Neural crest cell (in vitro differentiated cells): ENCODE data around the gene TMEM158. TPM values are rescaled to one million over a fixed set of nuclear protein-coding genes. Genes with fewer than 3 reads are reported as not detected.
A peak's percentile ranks its signal among the peaks of the same experiment; 100 is the strongest.

Experiments
- DNase-seq: peaks from one replicate; pipeline ENCODE4 v3.0.0; 2021; ENCODE audit warnings: low read depth, mixed read lengths, low spot score
- H3K27ac Mint-ChIP-seq: one replicate; pipeline ENCODE4 v1.8.0; 2021; ENCODE audit warnings: mild to moderate bottlenecking, mixed read lengths; ENCODE audit not compliant: unreplicated experiment
- H3K27me3 Mint-ChIP-seq: 2 replicates; pipeline ENCODE4 v1.8.0; 2021; ENCODE audit warnings: low read depth, mild to moderate bottlenecking, mixed read lengths
- H3K36me3 Mint-ChIP-seq: 2 replicates; pipeline ENCODE4 v1.8.0; 2021; ENCODE audit warnings: low read depth, mild to moderate bottlenecking, mixed read lengths
- H3K4me1 Mint-ChIP-seq: 2 replicates; pipeline ENCODE4 v1.8.0; 2021; ENCODE audit warnings: mixed read lengths
- H3K4me3 Mint-ChIP-seq: one replicate; pipeline ENCODE4 v1.8.0; 2021; ENCODE audit warnings: mild to moderate bottlenecking, mixed read lengths
- H3K9me3 Mint-ChIP-seq: 2 replicates; pipeline ENCODE4 v1.8.0; 2021; ENCODE audit warnings: mixed read lengths
- total RNA-seq: library from RNA; stranded (reverse); gene quantifications from 2 replicates; pipeline ENCODE4 v1.2.1, GENCODE V29; 2021
- TF ChIP-seq, protein P1 (sequence below): fragments of 200-600 bp; sonication (generic); conservative IDR thresholded peaks from 2 replicates; pipeline ENCODE4 v1.5.0; 2021; ENCODE audit warnings: antibody characterized with exemption, mild to moderate bottlenecking

Gene TMEM158
- total RNA-seq, 1 donor from 2014 or later: 10.7 TPM

DNA sequence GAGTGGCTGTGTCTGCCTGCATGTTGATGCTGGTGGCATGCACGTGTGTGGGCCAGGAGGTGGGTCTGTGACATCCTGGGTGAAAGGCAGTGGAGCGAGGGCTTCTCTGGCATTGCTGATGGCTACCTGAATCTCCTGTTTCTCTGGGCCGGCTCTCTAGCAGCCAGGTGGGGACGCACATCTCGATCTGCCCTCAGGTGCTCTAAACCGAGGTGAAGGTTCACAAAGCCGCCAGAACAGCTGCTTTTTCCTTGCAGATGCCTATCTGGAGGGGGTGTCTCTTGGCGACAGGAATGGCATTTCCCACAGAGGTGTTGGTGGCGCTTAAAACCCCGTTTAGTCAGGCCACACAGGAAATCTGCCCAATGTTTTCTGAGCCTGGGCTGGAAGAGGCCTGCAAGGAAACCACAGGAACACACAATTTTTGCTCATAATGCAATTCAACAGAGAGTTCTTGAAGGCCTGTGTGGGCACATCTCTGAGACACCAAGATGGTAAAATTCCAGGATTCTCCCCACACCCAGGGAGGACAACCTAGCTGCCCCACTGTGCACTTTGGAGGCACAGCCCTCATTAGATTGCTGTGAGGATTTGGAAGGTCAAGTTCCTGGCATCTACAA lies 11.9 kb downstream of the TMEM158 start:
- Mint-ChIP-seq H3K36me3 (no peaks in the 10 kb centered on the region), H3K27me3 (peaks cover 9% of the 10 kb centered on the region), H3K4me3 (no peak overlapping the region), H3K9me3 (no peaks in the 10 kb centered on the region), H3K4me1 (no peaks in the 10 kb centered on the region), H3K27ac (no peak overlapping the region)
- TF ChIP-seq, protein P1, sequence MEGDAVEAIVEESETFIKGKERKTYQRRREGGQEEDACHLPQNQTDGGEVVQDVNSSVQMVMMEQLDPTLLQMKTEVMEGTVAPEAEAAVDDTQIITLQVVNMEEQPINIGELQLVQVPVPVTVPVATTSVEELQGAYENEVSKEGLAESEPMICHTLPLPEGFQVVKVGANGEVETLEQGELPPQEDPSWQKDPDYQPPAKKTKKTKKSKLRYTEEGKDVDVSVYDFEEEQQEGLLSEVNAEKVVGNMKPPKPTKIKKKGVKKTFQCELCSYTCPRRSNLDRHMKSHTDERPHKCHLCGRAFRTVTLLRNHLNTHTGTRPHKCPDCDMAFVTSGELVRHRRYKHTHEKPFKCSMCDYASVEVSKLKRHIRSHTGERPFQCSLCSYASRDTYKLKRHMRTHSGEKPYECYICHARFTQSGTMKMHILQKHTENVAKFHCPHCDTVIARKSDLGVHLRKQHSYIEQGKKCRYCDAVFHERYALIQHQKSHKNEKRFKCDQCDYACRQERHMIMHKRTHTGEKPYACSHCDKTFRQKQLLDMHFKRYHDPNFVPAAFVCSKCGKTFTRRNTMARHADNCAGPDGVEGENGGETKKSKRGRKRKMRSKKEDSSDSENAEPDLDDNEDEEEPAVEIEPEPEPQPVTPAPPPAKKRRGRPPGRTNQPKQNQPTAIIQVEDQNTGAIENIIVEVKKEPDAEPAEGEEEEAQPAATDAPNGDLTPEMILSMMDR: no peak
- DNase-seq: no peak

DNA sequence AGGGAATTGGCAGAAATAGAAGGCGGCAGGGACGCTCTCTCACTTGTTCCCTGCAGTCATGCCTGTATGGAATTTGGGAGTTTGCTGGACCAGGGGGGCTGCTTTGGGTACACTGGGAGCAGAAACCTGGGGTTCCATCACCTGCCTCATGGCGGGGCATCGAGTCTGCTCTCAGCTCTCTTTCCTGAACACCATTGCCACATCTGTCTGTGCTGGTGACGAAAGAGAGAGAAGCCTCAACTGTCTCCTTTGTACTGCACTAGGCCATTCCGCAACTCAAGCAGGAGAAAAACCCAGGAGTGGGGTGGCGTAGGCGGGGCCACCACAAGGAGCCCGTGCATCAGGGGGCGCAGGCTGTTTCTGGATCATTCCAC lies 14.0 kb downstream of the TMEM158 start:
- no peak for DNase-seq
- no peaks in the 10 kb centered on the region for H3K9me3 Mint-ChIP-seq
- H3K27ac Mint-ChIP-seq: no peak overlapping the region
- no peaks in the 10 kb centered on the region for H3K4me1 Mint-ChIP-seq
- H3K27me3 Mint-ChIP-seq: peaks cover 9% of the 10 kb centered on the region
- TF ChIP-seq, protein P1: no peak
- no peak overlapping the region for H3K4me3 Mint-ChIP-seq
- no peaks in the 10 kb centered on the region for H3K36me3 Mint-ChIP-seq

DNA sequence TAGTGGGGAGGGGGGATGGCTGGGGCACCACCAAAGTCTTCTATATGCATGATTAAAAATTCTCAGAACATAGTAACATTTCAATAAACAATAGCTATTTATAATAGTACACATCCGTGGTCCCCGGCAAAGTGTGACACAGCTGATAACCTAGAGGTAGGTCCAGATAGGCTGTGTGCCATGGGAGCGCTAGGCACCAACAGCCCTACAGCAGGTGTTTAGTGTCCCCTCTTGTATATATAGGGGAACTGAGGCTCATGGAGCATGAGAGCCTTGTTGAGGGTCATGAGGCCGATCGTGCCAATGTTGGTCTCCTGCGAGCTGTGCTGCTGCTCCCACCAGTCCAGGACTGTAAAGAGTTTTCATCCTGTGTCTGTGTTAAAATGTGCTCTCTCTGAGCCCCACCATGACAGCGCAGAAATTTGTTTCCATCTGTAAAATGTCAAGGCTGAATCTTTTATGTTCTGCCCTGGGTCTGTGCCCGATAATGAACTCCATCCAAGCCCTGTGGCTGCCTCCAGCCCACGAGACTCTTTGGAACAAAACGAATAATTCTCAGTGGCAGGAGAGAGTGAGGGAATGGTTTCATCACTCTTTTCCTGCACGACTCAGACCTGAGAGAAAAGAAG lies 14.5 kb downstream of the TMEM158 start:
- no peaks in the 10 kb centered on the region for H3K9me3 Mint-ChIP-seq
- H3K36me3 Mint-ChIP-seq: no peaks in the 10 kb centered on the region
- H3K4me1 Mint-ChIP-seq: no peaks in the 10 kb centered on the region
- peaks cover 9% of the 10 kb centered on the region for H3K27me3 Mint-ChIP-seq
- H3K4me3 Mint-ChIP-seq: no peak overlapping the region
- DNase-seq: no peak
- TF ChIP-seq, protein P1: no peak
- H3K27ac Mint-ChIP-seq: peak overlapping the region; percentile 6

DNA sequence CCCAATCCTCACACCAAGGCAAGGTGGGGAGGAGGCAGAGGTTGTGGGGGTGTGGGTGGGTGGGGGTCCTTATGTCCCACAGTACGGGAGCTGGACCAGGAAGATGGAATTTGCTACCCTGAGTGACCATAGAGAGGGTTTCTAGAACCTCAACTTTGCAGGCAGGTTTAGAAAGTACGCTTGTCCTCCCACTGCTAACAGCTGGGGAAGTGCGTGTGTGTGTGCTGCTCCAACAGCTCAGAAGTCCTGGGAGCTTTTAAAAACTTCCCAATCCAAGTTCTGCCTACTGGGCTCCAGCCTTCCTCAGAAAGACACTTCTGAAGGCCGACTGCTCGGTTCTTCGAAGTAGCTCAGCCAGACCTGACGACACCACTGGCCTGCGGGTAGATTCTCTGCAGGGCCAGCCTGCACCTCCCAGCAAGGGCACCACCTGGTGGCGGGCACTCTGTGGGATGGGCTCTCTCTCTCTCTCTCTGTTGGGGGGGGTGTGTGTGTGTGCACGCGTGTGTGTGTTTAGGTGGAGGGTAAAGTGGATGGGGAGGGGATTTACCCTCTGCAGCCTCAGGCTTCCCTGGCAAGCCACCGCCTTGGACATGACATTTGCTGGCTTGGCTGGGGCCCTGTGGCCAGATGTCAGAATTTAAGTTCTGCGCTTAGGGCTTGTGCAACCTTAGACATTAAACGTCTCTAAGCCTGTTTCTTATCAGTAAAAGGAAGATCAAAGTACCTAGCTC lies 15.6 kb downstream of the TMEM158 start:
- H3K4me3 Mint-ChIP-seq: no peak overlapping the region
- no peaks in the 10 kb centered on the region for H3K4me1 Mint-ChIP-seq
- H3K9me3 Mint-ChIP-seq: no peaks in the 10 kb centered on the region
- no peak overlapping the region for H3K27ac Mint-ChIP-seq
- H3K27me3 Mint-ChIP-seq: peaks cover 9% of the 10 kb centered on the region
- TF ChIP-seq, protein P1: peak; percentile 79
- H3K36me3 Mint-ChIP-seq: no peaks in the 10 kb centered on the region
- DNase-seq: peak; percentile 58

DNA sequence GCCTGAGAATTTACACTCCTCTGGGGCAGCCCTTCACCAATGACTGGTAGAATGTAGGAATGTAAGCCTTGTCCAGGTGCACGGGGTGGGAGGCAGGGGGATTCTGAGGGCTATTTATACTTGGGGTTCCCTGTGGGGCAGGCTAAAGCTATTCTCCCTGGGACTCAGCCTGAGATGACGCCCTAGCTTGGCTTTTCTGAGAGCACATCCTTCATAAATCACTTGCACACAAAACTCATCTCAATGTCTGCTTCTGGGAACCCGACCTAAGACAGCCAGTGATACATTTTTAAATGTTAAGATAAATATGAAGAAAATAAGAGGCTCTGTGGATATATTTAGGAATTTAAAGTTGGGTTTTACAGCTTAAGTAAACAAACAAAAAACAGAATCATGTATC lies 16.6 kb downstream of the TMEM158 start:
- Mint-ChIP-seq H3K4me1 (no peaks in the 10 kb centered on the region), H3K9me3 (no peaks in the 10 kb centered on the region), H3K4me3 (no peak overlapping the region), H3K27ac (no peak overlapping the region), H3K36me3 (no peaks in the 10 kb centered on the region), H3K27me3 (peaks cover 9% of the 10 kb centered on the region)
- TF ChIP-seq, protein P1: no peak
- DNase-seq: no peak
